ENCODE measurements around the gene VIM.

- TF ChIP-seq CTCF (IDR thresholded peaks at IDR 0.05): no peak
- no peak for TF ChIP-seq POLR2A (IDR thresholded peaks at IDR 0.05)
- no peak for TF ChIP-seq EP300 (IDR thresholded peaks at IDR 0.05)
Measured at GRCh38 chr10:17265468-17265867, 37.4 kb downstream of the VIM start.
